Activated gamma-delta T cell (primary cell): Measurements from ENCODE around the gene CREB5.
"Not testable (repeated sequence)": the region's sequence is repeated elsewhere in the genome, so short reads cannot be mapped to it uniquely, and the experiment has no call there.

Experiments
- DNase-seq: peaks from one replicate; lab custom pipeline; 2025; lab: John Stamatoyannopoulos, UW

Gene CREB5

GRCh38 chr7:28609608-28610007 is 197.3 kb downstream of the CREB5 start:
- DNase-seq: no peak

DNA sequence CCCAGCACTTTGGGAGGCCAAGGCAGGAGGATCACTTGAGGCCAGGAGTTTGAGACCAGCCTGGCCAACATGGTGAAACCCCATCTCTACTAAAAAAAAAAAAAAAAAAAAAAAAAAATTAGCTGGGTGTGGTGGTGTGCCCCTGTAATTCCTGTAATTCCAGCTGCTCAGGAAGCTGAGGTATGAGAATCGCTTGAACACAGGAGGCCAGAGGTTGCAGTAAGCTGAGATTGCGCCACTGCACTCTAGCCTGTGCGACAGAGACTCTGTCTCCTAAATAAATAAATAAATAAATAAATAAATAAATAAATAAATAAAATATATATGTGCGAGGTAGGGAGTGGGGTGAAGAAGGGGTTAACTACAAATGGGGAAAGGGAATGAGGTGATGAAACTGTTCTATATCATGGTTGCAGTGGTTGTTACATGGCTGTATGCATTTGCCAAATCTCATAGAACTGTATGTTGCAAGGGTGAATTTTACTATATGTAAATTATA is 199.1 kb downstream of the CREB5 start:
- DNase-seq: not testable (repeated sequence)

DNA sequence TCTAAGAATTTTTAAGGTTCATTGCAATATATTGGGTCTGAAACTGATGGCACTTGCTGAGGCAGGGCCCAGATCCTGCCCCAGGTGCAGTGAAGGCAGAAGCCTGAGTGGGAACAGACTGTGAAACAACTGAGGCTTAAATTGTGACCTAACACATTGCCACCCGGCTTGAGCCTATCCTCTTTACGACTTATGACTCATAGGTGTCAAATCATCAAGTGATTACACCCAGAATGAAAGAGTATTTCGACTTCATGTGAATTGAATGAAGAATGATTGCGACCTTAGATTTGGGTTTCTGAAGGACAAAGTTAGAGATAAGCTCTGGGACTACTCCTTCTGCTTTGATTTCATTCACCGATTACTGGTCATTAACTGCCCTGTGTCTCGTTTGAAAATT is 200.9 kb downstream of the CREB5 start:
- no peak for DNase-seq

- DNase-seq: no peak
These were observed 202.8 kb downstream of the CREB5 start for GRCh38 chr7:28615091-28615490.

DNA sequence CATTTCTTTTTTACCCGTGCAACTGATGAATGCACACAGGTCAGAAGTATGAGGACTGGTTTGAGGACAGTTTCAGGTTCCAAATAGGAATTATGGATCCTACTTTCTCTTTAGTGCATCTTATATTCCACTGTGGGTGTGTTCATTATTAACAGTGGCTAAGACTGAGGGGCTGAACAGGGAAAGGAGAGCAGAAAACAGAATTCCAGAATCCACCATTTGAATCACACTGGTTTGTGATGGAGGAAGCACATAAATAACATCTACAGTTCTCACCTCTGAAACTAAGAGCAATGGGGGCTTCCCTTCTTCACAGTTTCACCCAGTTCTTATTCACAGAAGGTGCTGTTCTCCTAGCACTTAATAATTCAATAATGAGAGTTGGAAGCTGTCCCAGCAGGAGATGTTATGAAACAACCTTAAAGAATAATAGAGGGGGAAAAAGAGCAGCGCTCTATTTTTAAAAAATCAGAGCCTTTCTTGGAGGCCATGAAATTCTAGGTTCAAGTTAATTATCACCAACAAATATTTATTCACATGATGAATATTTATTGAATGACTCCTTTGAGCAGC is 205.1 kb downstream of the CREB5 start:
- DNase-seq: no peak

- no peak for DNase-seq
These were observed 206.1 kb downstream of the CREB5 start for GRCh38 chr7:28618383-28618782.

DNA sequence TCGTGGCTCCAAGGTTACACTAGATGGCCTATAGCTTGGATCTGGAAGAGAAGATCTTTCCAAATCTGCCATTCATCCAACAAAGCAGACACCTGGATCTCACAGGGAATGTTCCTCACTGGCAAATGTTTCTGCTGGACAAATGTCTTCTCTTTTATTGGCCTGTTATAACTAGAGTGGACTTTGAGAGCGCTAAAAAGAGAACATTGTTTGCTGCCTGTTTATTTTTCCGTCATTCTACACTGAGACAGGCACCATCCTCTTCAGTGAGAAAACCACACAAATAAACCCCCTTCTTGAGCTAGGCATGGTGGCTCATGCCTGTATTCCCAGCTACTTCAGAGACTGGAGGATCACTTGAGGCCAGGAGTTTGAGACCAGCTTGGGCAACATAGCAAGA is 206.9 kb downstream of the CREB5 start:
- no peak for DNase-seq

DNA sequence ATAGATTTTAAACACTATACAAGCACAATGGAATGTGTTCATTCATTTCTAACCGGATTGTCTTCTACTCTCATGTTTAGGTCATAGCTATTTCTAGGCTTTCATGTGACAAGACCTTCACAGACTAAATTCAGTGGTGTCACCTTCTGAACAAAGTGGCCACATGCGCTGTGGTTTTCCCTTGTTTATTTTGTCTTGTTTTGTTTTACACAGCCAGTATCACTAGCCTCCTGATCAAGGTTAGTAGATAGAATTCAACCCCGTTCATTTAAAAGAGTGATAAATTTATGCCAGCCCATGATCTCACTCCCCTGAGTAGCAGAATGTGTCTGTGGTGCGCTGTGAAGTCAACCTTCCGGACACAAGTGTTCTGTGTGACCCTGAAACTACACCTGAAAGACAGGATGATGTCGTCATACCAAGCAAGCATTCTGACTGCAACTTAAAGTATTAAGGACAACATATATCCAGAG is 209.1 kb downstream of the CREB5 start:
- no peak for DNase-seq

DNA sequence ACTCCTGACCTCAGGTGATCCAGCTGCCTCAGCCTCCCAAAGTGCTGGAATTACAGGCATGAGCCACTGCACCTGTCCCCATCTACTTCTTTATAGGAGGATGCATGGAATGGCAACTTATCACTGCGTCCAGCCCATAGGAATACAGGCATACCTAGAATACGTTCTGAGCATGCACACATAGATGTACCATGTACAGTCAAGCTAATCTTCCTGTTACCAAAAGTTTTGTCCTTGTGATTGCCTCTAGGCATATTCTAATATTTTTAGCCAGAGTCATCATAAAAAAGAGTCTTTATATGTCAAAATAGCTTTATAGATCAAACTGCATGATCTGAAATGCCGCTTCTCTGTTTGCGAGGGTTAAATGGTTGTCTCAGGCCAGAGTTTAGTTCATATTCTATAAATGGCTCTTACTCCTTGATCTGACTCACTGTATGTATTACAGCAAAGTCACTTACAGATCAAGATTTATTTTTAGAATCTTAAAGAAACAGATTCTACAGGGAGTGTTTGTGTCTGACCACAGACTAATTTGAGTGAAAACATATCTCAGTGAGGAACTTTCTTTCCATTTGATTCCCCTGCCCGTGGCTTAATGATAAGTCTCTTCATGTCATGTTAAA is 210.9 kb downstream of the CREB5 start:
- DNase-seq: no peak

- no peak for DNase-seq
These were observed 211.5 kb downstream of the CREB5 start for GRCh38 chr7:28623863-28624262.

GRCh38 chr7:28625432-28625831 is 213.1 kb downstream of the CREB5 start:
- DNase-seq: no peak

DNA sequence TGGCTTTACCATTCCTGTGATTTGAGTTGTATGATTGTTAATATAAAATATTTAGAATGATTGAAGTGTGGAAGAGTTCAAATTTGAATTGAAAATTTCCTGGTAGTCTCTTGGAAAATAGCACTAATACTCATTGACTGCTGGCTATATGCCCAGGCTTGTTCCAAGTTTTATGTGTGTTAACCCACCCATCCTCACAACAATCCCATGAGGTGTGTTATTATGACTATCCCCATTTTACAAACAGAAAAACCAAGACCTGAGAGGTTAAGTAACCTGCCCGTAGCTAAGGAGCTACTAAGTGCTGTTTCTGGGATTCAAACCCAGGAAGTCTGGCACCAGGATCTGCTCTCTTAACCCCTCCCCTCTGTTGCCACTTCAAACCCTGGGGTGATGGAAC is 213.9 kb downstream of the CREB5 start:
- no peak for DNase-seq

DNA sequence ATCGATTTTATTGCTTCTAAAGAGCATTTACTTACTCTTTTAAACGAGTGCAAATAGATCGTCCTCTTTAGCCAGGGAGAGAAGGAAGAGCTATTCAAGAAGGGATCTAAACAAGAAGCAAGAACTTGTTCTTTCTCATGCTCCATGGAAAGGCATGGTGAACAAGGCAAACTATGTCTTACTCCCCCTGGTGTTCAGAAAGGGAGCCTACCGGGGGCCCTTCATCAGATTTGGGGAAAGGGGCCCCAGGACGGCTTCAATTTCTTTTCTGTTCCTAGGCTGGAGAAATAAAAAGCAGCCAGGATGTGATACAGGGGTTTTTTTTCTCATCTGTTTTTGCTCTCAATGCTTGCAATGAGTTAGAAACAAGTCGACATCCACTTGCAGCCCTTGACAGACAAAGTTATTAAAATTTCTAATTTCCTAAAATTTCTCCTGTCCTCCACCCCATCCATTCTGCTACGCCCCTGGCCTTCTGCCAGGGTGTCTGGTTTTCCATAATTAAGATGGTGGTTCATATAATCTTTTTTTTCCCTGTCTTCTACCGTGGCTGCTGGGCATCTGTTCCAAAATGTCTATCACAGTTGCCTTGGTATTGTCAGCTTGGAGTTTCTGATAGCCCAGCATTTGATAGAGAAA is 214.4 kb downstream of the CREB5 start:
- DNase-seq: no peak

DNA sequence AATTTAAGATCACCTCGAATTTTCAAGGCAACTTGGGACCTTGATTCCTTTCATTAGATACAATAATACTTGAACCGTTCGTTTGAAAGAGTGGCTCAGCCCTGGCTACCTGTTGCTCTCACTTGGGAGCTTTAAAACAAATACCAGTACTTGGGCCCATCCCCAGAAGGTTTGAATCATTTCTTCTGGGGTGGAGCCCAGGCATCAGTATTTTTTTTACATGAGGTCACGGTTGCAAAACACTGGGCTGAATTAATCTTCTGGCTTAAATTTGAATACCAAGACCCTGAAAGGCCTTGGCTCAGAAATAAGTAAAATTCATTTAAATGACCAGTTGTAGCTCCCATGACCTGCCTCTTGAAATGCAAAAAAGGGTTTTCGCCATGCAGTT is 214.9 kb downstream of the CREB5 start:
- DNase-seq: no peak

DNA sequence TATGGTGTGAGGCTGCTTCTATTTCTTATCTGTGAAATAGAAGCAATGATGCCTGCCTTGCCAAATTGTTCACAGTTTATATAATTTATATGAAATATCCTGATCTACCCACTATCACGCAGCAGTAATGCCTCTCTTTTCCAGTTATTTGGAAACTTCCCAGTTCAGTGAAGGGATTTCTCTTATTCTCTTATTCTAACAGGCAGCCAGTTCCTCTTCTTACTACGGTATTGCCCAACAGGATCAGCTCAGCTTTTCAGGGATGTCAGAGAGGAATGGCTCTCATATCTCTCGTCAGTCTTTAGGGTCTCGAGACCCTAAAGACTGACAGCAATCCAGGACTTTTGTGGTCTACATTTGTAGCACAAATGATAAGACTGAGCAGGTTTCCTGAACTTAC is 215.6 kb downstream of the CREB5 start:
- DNase-seq: no peak

- no peak for DNase-seq
These were observed 217.0 kb downstream of the CREB5 start for GRCh38 chr7:28629216-28629842.

- no peak for DNase-seq
These were observed 218.0 kb downstream of the CREB5 start for GRCh38 chr7:28630350-28630749.

GRCh38 chr7:28631995-28632394 is 219.7 kb downstream of the CREB5 start:
- DNase-seq: no peak

GRCh38 chr7:28638914-28639313 is 226.6 kb downstream of the CREB5 start:
- DNase-seq: no peak

DNA sequence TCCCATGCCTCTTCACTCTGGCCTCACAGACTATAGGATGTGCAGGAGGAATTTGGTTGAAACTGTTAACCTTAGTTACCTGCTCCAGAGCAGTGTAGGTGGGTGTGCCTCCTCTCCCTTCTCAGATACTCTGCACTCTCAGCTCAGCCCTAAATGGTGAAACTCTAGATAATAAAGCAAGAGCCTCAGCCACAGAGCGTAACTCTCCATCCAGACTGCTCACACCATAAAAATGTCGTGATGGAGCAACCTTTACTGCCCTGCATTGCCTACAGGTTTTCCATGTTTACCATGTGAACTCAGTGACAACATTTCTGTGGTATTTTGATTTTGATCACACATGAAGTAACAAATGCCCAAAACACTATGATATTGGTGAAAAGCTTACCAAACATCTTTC is 227.7 kb downstream of the CREB5 start:
- DNase-seq: no peak

- DNase-seq: no peak
These were observed 229.6 kb downstream of the CREB5 start for GRCh38 chr7:28641752-28642545.

- DNase-seq: no peak
These were observed 230.9 kb downstream of the CREB5 start for GRCh38 chr7:28643188-28643569.
